Esophagus (tissue), 2 donors: ENCODE measurements around the gene AKAP10. TPM values are rescaled to one million over a fixed set of nuclear protein-coding genes. Genes with fewer than 3 reads are reported as not detected.
"Not testable (repeated sequence)": the region's sequence is repeated elsewhere in the genome, so short reads cannot be mapped to it uniquely, and the experiment has no call there.

Source experiments
- H3K27ac ChIP-seq, 2 donors: one replicate each; pipeline ENCODE4 v1.5.1; 2013; ENCODE audit warnings: low read depth in 2 of 2, mild to moderate bottlenecking in 2 of 2, inconsistent platforms in 1 of 2, low read length in 1 of 2, moderate library complexity in 1 of 2
- H3K27me3 ChIP-seq, 2 donors: one replicate each; pipeline ENCODE4 v1.6.1; 2013; ENCODE audit warnings: low read length in 2 of 2, control low read depth in 1 of 2, mild to moderate bottlenecking in 1 of 2; ENCODE audit not compliant: insufficient read depth in 2 of 2, control insufficient read depth in 1 of 2
- H3K36me3 ChIP-seq, 2 donors: one replicate each; pipeline ENCODE4 v1.6.1; 2013; ENCODE audit warnings: low read length in 1 of 2; ENCODE audit not compliant: control insufficient read depth in 2 of 2, insufficient read depth in 2 of 2
- H3K4me1 ChIP-seq, 2 donors: one replicate each; pipeline ENCODE4 v1.6.1; 2013; ENCODE audit warnings: low read length in 1 of 2; ENCODE audit not compliant: control insufficient read depth in 2 of 2, insufficient read depth in 2 of 2
- H3K4me3 ChIP-seq, 2 donors: one replicate each; pipeline ENCODE4 v1.5.1; 2013; ENCODE audit warnings: low read length in 2 of 2, mild to moderate bottlenecking in 2 of 2, low read depth in 1 of 2, moderate library complexity in 1 of 2
- H3K9me3 ChIP-seq, 2 donors: one replicate each; pipeline ENCODE4 v1.6.1; 2013; ENCODE audit warnings: mild to moderate bottlenecking in 2 of 2, low read depth in 1 of 2, low read length in 1 of 2, moderate library complexity in 1 of 2; ENCODE audit not compliant: control insufficient read depth in 2 of 2, insufficient read depth in 1 of 2
- WGBS, 2 donors: extraction: QIAGEN DNeasy Blood & Tissue Kit; methylation state at CpG; one replicate each; pipeline ENCODE4 v1.1.7; 2013; 5-methylcytosine and 5-hydroxymethylcytosine counted together
- polyA plus RNA-seq, 2 donors: library from polyadenylated mRNA; stranded (reverse); fragments of 200-250 nt; gene quantifications; one replicate each; pipeline ENCODE4 v1.2.3, GENCODE V29; 2013
- donor health status: healthy with polysubstance abuse.
- donor health status: Bipolar disorder and iron deficiency.

AKAP10 gene
- polyA plus RNA-seq, 2 donors: 5.5 to 6.2 TPM

DNA sequence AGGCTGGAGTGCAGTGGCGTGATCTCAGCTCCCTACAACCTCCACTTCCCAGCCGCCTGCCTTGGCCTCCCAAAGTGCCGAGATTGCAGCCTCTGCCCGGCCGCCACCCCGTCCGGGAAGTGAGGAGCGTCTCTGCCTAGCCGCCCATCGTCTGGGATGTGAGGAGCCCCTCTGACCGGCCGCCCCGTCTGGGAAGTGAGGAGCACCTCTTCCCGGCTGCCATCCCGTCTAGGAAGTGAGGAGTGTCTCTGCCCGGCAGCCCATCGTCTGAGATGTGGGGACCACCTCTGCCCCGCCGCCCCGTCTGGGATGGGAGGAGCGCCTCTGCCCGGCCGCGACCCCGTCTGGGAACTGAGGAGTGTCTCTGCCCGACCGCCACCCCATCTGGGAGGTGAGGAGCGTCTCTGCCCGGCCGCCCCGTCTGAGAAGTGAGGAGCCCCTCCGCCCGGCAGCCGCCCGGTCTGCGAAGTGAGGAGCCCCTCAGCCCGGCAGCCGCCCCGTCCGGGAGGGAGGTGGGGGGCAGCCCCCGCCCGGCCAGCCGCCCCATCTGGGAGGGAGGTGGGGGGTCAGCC is 26.9 kb downstream of the AKAP10 start:
- H3K27me3 ChIP-seq, H3K4me1 ChIP-seq, H3K27ac ChIP-seq, H3K4me3 ChIP-seq, H3K9me3 ChIP-seq, H3K36me3 ChIP-seq: not testable (repeated sequence)
- WGBS, 2 donors: 97 to 98% methylated on average over 38 to 43 of the region's 43 CpGs

DNA sequence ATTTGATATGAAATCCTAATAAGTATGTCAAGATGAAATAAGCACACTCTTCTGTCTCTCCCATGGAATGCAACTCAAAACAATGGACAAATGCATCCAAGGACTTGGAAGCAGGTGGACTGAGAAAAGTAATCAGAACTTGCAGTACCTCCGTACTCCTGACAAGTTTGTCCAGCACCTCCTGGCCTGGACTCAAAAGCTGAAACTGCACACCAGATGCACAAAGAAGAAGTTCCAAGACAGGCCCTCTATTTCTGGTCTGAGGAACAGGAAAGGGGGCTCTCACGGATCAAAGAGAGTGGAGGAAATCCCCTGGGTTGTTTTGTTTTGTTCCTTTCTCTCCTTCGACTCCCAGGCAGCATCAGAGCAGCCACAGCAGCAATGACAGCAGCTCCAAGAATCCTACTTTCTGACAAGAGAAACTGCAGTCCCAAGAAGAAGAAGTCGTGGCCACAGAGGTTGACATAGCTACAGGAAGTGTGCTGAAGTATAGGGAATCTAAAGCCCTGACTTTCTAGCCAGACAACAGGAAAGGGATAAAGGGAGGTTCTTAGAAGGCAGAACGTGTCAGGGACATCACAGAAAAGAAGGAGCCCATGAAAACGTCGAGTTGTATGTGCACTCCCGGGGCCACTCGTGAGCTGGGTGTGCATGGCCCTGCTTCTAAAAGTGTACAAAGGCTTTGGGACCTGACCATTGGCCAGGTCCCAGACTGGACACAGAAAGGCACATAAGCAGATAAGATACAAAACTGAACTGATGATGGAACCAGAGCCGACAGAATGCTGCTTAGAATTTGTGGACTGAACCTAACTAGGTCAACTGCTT is 29.3 kb downstream of the AKAP10 start:
- Histone ChIP-seq H3K9me3 (no peaks in the 10 kb centered on the region), H3K27me3 (no peaks in the 10 kb centered on the region), H3K36me3 (peaks cover 7 to 9% of the 10 kb centered on the region in 2 donors), H3K4me3 (no peak overlapping the region), H3K4me1 (no peaks in the 10 kb centered on the region), H3K27ac (no peak overlapping the region)
- 51% methylated on average over 10 of the region's 10 CpGs for WGBS, 2 donors

DNA sequence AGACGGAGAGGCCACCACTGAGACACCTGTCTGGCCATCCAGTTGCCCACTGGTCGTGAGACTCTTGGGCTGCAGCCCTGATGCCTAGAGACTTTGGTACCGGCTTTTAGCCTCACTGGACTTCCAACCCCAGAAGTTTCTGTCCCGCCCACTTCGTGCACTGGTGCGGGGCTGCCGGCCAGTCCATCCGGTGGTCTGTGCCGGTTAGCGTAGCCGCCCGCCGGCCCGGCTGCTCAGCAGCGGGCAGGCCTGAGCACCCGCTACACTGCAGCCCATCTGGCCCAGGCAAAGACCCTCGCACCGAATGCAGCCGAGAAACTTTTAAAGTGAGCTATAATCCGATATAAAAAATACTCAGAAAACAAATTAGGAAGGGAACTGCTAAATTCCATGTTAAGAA is 30.7 kb downstream of the AKAP10 start:
- Histone ChIP-seq H3K4me3 (no peak overlapping the region), H3K36me3 (peaks cover 7 to 9% of the 10 kb centered on the region in 2 donors), H3K27ac (no peak overlapping the region), H3K9me3 (no peaks in the 10 kb centered on the region), H3K27me3 (no peaks in the 10 kb centered on the region), H3K4me1 (no peaks in the 10 kb centered on the region)
- WGBS, 2 donors: 96 to 99% methylated on average over 20 of the region's 20 CpGs

DNA sequence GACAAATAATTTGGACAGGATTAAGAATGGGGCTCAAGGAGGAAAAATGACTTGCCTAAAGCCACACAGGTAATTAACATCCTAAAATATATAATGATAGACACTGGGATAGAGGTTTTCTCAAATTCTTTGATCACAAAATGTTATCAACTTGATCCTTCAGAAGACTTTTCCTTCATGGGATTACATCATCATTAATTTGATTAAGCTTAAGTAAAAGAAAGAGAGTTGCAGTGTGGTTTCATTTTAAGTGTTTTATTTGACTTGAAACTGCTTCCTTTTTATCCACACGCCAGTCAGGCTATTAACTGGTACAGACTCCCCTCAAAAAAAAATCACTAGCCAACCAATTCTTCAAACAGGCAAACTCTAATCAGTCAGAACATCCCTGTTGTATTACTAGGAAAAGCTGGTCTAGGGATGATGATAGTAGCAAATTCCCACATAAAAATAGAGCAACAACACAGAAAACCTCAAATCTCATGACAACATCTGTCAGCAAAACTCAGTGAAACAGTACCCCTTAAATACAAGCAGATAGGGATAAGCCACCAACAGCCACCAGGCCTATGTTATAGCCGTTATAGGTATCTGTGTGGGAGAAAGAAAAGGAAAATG is 32.5 kb downstream of the AKAP10 start:
- 81 to 87% methylated on average over 2 of the region's 2 CpGs for WGBS, 2 donors
- H3K4me1 ChIP-seq: no peaks in the 10 kb centered on the region
- H3K27ac ChIP-seq: no peak overlapping the region
- H3K9me3 ChIP-seq: no peaks in the 10 kb centered on the region
- peaks cover 7 to 9% of the 10 kb centered on the region in 2 donors for H3K36me3 ChIP-seq
- no peak overlapping the region for H3K4me3 ChIP-seq
- H3K27me3 ChIP-seq: no peaks in the 10 kb centered on the region

DNA sequence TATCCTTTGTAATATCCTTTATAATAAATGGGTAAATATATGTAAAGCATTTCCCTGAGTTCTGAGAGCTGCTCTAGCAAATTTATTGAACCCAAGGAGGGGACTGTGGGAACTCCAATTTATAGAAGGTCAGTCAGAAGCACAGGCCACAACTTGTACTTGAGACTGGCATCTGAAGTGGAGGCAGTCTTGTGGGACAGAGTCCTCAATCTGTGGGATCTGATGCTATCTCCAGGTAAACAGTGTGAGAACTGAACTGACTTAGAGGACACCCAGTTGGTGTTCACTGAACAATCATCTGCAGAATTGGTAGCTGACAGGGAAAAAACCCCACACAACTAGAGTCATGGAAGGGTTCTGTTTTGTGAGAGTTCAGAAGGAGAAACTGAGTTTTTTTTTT is 34.0 kb downstream of the AKAP10 start:
- Histone ChIP-seq H3K27ac (no peak overlapping the region), H3K36me3 (peaks cover 9 to 12% of the 10 kb centered on the region in 2 donors), H3K4me3 (no peak overlapping the region), H3K9me3 (no peaks in the 10 kb centered on the region), H3K4me1 (no peaks in the 10 kb centered on the region), H3K27me3 (no peaks in the 10 kb centered on the region)

DNA sequence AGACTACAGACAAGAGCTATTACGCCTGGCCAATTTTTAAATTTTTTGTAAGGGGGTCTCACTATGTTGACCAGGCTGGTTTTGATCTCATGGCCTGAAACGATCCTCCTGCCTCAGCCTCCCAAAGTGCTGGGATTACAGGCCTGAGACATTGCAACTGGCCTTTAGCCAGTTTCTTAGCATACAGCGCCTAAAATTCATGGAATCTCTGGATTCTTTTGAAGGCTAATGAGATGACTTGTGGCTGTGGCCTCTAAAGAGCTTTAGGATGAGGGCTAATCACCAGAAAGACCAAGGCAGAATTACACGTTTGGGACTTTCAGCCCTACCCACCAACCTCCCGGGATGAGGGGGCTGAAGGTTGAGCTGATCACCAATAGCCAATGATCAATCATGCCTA is 34.6 kb downstream of the AKAP10 start:
- Histone ChIP-seq H3K36me3 (peaks cover 9 to 12% of the 10 kb centered on the region in 2 donors), H3K4me1 (no peaks in the 10 kb centered on the region), H3K27me3 (no peaks in the 10 kb centered on the region), H3K9me3 (no peaks in the 10 kb centered on the region), H3K27ac (no peak overlapping the region), H3K4me3 (no peak overlapping the region)
- 92 to 96% methylated on average over 5 of the region's 5 CpGs for WGBS, 2 donors

DNA sequence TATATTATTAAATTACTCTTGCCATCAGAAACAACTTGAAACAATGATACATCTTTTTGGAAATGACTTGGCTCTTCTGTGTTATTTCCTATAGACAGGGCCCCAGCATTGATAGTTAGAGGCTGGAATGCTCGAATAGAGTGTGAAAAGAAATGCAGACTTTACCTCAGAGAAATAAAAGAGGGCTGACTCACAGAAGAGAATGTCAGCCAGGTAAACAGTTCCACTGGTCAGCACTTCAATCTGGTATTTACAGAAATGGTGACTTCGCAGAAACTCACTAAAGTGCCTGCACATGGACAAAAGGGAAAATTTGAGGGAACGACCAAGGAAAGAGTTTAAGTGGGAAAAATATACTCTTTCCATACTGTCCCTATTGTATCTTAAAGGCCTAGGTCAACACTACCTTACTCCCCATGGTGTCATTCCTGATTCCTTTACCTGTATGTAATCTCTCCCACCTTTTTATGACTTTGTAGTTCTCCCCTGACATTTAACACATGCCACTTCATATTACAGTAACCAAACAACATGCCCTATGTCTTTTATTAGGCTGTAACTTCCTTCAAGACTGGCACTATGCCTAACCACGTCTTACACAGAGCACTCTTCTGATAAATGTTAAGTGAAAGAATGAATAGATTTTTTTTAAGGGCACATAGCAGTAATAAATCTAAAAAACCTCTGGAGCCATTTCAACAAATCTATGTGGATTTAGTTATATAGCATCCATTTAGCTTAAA is 36.7 kb downstream of the AKAP10 start:
- H3K4me1 ChIP-seq: no peaks in the 10 kb centered on the region
- H3K36me3 ChIP-seq: peaks cover 4 to 9% of the 10 kb centered on the region in 2 donors
- no peaks in the 10 kb centered on the region for H3K27me3 ChIP-seq
- no peak overlapping the region for H3K27ac ChIP-seq
- H3K9me3 ChIP-seq: no peaks in the 10 kb centered on the region
- no peak overlapping the region for H3K4me3 ChIP-seq
- 65 to 67% methylated on average over 4 of the region's 4 CpGs for WGBS, 2 donors

DNA sequence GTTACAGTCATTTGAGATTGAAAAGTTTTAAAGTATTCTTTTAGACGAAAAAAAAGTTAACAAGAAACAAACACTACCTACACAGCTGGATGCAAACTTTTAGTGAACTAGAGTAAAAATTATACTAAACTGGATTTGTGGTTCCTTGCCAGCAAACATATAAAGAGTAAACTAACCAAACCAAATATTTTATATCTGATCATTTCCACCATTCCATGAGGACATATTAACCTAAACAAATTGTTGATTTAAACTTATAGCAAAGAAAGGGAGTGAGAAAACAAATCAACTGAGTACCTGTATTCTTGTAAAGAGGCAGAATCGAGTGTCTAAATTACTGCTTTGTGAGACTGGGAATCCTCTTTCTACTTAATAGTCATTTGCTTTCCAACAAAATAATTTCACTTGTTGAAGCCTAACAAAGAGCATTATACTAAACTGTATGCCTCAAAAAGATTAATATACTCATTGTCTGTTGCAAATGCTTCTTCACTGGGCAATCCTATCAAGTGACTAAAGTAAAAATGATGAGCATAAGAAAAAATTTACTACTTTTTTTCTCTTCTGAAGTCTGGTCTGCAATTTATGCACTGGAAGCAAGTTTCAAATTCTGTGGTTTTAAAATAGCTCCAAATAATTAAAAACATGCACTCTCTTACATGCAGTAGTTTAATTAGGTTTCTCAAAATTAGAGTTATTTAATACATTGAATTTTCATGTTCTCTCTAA is 37.5 kb downstream of the AKAP10 start:
- no peaks in the 10 kb centered on the region for H3K4me1 ChIP-seq
- H3K9me3 ChIP-seq: no peaks in the 10 kb centered on the region
- peaks cover 0 to 5% of the 10 kb centered on the region in 2 donors for H3K36me3 ChIP-seq
- H3K4me3 ChIP-seq: no peak overlapping the region
- no peak overlapping the region for H3K27ac ChIP-seq
- no peaks in the 10 kb centered on the region for H3K27me3 ChIP-seq
- WGBS, 2 donors: 88 to 89% methylated on average over 2 of the region's 2 CpGs

DNA sequence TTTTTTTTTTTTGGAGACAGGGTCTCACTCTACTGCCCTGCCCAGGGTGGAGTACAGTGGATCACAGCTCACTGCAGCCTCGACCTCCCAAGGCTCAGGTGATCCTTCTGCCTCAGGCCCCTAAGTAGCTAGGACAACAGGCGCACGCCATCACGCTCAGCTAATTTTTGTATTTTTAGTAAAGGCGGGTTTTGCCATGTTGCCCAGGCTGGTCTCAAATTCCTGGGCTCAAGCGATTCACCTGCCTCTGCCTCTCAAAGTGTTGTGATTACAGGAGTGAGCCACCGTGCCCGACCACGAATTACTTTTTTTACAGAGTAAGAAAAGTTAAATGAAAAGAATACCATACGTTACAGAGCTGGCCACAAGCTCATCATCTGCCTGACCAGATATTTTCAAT is 38.9 kb downstream of the AKAP10 start:
- Histone ChIP-seq H3K27me3 (no peaks in the 10 kb centered on the region), H3K27ac (no peak overlapping the region), H3K9me3 (no peaks in the 10 kb centered on the region), H3K4me1 (no peaks in the 10 kb centered on the region), H3K36me3 (peaks cover 3 to 8% of the 10 kb centered on the region in 2 donors), H3K4me3 (no peak overlapping the region)
- WGBS, 2 donors: 96 to 97% methylated on average over 10 of the region's 10 CpGs
